Testis (tissue), 3 donors: ENCODE results near the gene GCLM. TPM values are rescaled to one million over a fixed set of nuclear protein-coding genes. Genes with fewer than 3 reads are reported as not detected.

Experiments
- DNase-seq: peaks from one replicate; pipeline ENCODE4 v3.0.0-alpha.2; 2019
- H3K27ac ChIP-seq, 2 donors: fragments of 200-600 bp; sonication (generic); one replicate each; pipeline ENCODE4 v1.5.1; 2019
- H3K27me3 ChIP-seq: fragments of 200-600 bp; sonication (generic); one replicate; pipeline ENCODE4 v1.5.1; 2019
- H3K36me3 ChIP-seq: fragments of 200-600 bp; sonication (generic); one replicate; pipeline ENCODE4 v1.5.1; 2017; ENCODE audit warnings: low read depth; ENCODE audit errors: missing control alignments
- H3K4me1 ChIP-seq: fragments of 200-600 bp; sonication (generic); one replicate; pipeline ENCODE4 v1.5.1; 2019
- H3K4me3 ChIP-seq, 2 donors: fragments of 200-600 bp; sonication (generic); one replicate each; pipeline ENCODE4 v1.5.1; 2017 to 2019
- H3K9me3 ChIP-seq: fragments of 200-600 bp; sonication (generic); one replicate; pipeline ENCODE4 v1.5.1; 2017
- CTCF ChIP-seq, 3 experiments: fragments of 450-650 bp in 2 of 3; fragments of 200-600 bp in 1 of 3; sonication (generic) in 1 of 3; IDR thresholded peaks; one replicate each; pipeline ENCODE4 v1.5.1; 2016 to 2019; ENCODE audit warnings: antibody characterized with exemption in 3 of 3, mild to moderate bottlenecking in 2 of 3, moderate library complexity in 1 of 3
- POLR2A ChIP-seq: fragments of 450-650 bp; IDR thresholded peaks from one replicate; pipeline ENCODE4 v1.6.1; 2017; ENCODE audit warnings: antibody characterized with exemption, mild to moderate bottlenecking, moderate library complexity
- WGBS, 2 donors: methylation state at CpG; one replicate each; pipeline ENCODE4 v1.1.5; 2018; 5-methylcytosine and 5-hydroxymethylcytosine counted together
- intact Hi-C: fragments of 100-400 bp; cut with DNase I; formaldehyde crosslinking; loops from one replicate; pipeline ENCODE4 v1.15.1; 2023; ENCODE audit warnings: low total_unique reads
- polyA plus RNA-seq: library from polyadenylated mRNA; stranded (reverse); fragments of 350-450 nt; fragmentation: Illumina TruSeq; extraction: RNeasy Lipid Tissue Mini Kit (QIAGEN cat#74804); gene quantifications from one replicate; pipeline ENCODE4 v1.2.3, GENCODE V29; 2014; ENCODE audit warnings: low read depth, low replicate concordance; ENCODE audit not compliant: insufficient read depth
- total RNA-seq, 2 donors: library from RNA; depleted of rRNA; stranded (reverse); fragments of >200 nt; gene quantifications; one replicate each; pipeline ENCODE4 v1.2.3, GENCODE V29; 2016

The GCLM gene
- total and polyA plus RNA-seq, 3 donors from 2014 or later = 4.9 to 11.8 (median 5.2) TPM

- peak; percentile 62 for DNase-seq
- no peaks in the 10 kb centered on the region for H3K36me3 ChIP-seq
- WGBS, 2 donors = 65 to 68% methylated on average over 5 of the region's 5 CpGs
- H3K4me1 ChIP-seq = peaks cover 51% of the 10 kb centered on the region
- H3K9me3 ChIP-seq = no peaks in the 10 kb centered on the region
- no peak for TF ChIP-seq CTCF (IDR thresholded peaks at IDR 0.05)
- no peak for TF ChIP-seq POLR2A
- H3K4me3 ChIP-seq = no peak overlapping the region
- intact Hi-C loops = loop anchor here (10.0 kb wide), 2 partner anchors 218 to 398 kb away; partner anchors contain the start of gene FNBP1L
- no peaks in the 10 kb centered on the region for H3K27me3 ChIP-seq
- peak overlapping the region; percentile 14 to 55 for H3K27ac ChIP-seq
These were observed 66.3 kb downstream of the GCLM start for GRCh38 chr1:93842750-93843500.

DNA sequence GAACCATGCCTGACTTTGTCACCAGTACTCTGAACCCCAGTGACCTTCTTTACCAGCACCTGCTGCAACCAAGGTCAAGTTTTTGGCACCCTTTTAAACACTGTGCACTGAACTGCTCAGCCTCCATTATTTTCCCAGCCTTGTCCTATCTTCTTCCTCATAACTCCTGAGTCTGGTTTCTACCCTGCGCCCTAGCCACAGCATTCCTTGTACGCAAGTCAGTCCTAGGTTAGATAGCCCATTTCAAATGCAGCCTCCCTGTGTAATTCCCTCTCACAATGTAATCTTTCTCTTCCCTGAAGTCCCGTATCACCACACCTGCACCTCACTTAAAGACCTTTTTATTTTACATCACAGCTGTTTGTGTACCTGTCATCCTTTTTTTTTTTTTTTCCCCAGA, 67.5 kb downstream of the GCLM start:
- H3K4me3 ChIP-seq = no peak overlapping the region
- DNase-seq = no peak
- WGBS, 2 donors = 68 to 70% methylated on average over 3 of the region's 3 CpGs
- H3K36me3 ChIP-seq = no peaks in the 10 kb centered on the region
- no peaks in the 10 kb centered on the region for H3K9me3 ChIP-seq
- H3K4me1 ChIP-seq = peaks cover 51% of the 10 kb centered on the region
- intact Hi-C loops = loop anchor here (10.0 kb wide), 2 partner anchors 217 to 397 kb away; partner anchors contain the start of gene FNBP1L
- no peak for TF ChIP-seq POLR2A
- TF ChIP-seq CTCF (IDR thresholded peaks at IDR 0.05) = no peak
- H3K27me3 ChIP-seq = no peaks in the 10 kb centered on the region
- peak overlapping the region; percentile 42 to 55 for H3K27ac ChIP-seq

DNA sequence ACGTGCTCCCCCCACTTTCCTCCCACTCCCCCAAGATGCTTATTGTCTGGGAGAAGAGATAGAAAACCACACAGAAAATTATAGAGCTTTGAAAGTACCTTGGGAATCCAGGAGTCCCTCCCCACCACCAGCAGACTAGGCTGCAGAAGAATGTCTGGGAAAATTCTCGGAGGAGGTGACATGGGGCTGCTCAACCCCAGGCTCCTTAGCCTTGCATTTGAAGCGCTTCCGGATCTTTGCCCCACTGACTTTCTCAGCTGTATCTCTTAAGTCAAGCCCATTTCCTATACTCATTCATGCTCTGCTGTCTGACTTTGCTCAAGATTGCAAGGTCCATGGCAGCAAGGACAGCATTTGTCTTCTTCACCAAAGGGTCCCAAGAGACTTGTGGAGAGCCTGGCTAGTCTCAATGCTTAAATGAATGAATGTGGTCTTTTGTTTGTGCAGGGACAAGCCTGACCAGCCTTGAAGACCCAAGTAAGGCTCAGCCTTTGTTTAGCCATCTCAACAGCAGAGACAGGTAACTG, 68.2 kb downstream of the GCLM start:
- TF ChIP-seq CTCF (IDR thresholded peaks at IDR 0.05) (no peak), POLR2A (no peak)
- Histone ChIP-seq H3K27ac (peak overlapping the region; percentile 42 to 55), H3K36me3 (no peaks in the 10 kb centered on the region), H3K4me1 (peaks cover 50% of the 10 kb centered on the region), H3K9me3 (no peaks in the 10 kb centered on the region), H3K4me3 (no peak overlapping the region), H3K27me3 (no peaks in the 10 kb centered on the region)
- intact Hi-C loops = loop anchor here (10.0 kb wide), 2 partner anchors 216 to 396 kb away; partner anchors contain the start of gene FNBP1L
- DNase-seq = no peak
- WGBS, 2 donors = 90 to 92% methylated on average over 4 of the region's 4 CpGs

DNA sequence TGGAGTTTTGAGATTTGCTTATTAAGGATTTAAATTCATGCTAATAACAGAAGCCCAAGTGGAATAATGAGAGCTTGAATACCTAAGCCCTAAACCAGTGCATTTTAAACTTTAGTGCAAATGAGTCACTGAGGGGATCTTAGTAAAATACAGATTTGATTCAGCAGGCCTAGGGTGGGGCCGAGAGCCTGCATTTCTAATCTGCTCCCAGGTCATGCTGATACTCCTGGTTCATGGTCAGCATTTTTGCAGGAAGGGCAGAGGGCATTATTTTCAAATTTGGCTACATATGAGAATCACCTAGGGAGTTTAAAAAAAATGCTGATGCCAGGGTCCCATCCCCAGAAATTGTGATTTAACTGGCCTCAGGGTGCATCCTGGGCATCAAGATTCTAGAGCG, 69.5 kb downstream of the GCLM start:
- H3K4me3 ChIP-seq = no peak overlapping the region
- H3K27me3 ChIP-seq = no peaks in the 10 kb centered on the region
- H3K9me3 ChIP-seq = no peaks in the 10 kb centered on the region
- no peak overlapping the region for H3K27ac ChIP-seq
- intact Hi-C loops = loop anchor here (10.0 kb wide), 2 partner anchors 215 to 395 kb away; partner anchors contain the start of gene FNBP1L
- no peaks in the 10 kb centered on the region for H3K36me3 ChIP-seq
- WGBS, 2 donors = 92 to 93% methylated on average over 2 of the region's 2 CpGs
- H3K4me1 ChIP-seq = peaks cover 39% of the 10 kb centered on the region
- DNase-seq = no peak
- no peak for TF ChIP-seq POLR2A
- TF ChIP-seq CTCF (IDR thresholded peaks at IDR 0.05) = no peak
